ENCODE measurements around the gene GPR107.
"Not testable (repeated sequence)": the region's sequence is repeated elsewhere in the genome, so short reads cannot be mapped to it uniquely, and the experiment has no call there.

The GPR107 gene

GRCh38 chr9:130013326-130013725 lies 40.4 kb upstream of the GPR107 start:
- no peak overlapping the region for H3K27ac Mint-ChIP-seq
- no peaks in the 10 kb centered on the region for H3K27me3 Mint-ChIP-seq (ENCODE audit: low read depth)
- no peak overlapping the region for H3K4me3 Mint-ChIP-seq

DNA sequence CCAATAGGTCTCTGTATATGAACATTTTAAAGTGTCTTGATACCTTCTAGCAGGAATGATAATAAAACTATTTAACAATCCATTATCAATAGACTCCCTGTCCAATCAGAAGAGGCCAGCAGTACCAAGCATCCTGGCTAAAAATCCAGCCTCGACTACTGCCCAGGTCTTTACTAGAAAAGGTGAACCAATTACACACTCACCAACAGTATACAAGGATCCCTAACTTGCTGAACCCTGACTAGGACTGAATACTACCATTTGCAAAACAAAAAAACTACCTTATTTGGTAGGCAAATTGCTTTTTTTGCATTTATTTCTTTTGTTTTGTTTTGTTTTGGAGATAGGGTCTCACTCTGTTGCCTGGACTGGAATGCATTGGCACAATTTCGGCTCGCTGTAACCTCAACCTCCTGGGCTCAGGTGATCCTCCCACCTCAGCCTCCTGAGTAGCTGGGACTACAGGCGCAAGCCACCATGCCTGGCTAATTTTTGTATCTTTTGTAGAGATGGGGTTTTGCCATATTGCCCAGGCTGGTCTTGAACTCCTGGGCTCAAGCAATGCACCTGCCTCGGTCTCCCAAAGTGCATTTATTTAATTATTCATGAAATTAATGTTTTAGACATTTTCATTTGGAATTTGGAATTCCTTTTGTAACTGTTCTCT lies 38.2 kb upstream of the GPR107 start:
- TF ChIP-seq CTCF (IDR thresholded peaks at IDR 0.05; ENCODE audit: unreplicated experiment in 3 of 3), result no peak
- no peak overlapping the region for H3K27ac Mint-ChIP-seq
- peaks cover under 1% of the 10 kb centered on the region for H3K4me1 Mint-ChIP-seq
- H3K4me3 Mint-ChIP-seq, result no peak overlapping the region
- no peaks in the 10 kb centered on the region for H3K27me3 Mint-ChIP-seq (ENCODE audit: low read depth)
- peaks cover 19% of the 10 kb centered on the region for H3K36me3 Mint-ChIP-seq (ENCODE audit: low read depth)
- peaks cover 12% of the 10 kb centered on the region for H3K9me3 Mint-ChIP-seq

More at GRCh38 chr9:130013326-130013725, 40.4 kb upstream of the GPR107 start:
- peaks cover 20% of the 10 kb centered on the region for H3K36me3 Mint-ChIP-seq (ENCODE audit: low read depth)
- peaks cover 12% of the 10 kb centered on the region for H3K9me3 Mint-ChIP-seq
- no peaks in the 10 kb centered on the region for H3K4me1 Mint-ChIP-seq
- no peak for TF ChIP-seq CTCF (IDR thresholded peaks at IDR 0.05; ENCODE audit: unreplicated experiment in 3 of 3)

- no peak for TF ChIP-seq CTCF (IDR thresholded peaks at IDR 0.05; ENCODE audit: unreplicated experiment in 3 of 3)
- H3K4me3 Mint-ChIP-seq, result no peak overlapping the region
- H3K4me1 Mint-ChIP-seq, result peaks cover 7% of the 10 kb centered on the region
Observed at GRCh38 chr9:130017076-130017475, 36.6 kb upstream of the GPR107 start.

DNA sequence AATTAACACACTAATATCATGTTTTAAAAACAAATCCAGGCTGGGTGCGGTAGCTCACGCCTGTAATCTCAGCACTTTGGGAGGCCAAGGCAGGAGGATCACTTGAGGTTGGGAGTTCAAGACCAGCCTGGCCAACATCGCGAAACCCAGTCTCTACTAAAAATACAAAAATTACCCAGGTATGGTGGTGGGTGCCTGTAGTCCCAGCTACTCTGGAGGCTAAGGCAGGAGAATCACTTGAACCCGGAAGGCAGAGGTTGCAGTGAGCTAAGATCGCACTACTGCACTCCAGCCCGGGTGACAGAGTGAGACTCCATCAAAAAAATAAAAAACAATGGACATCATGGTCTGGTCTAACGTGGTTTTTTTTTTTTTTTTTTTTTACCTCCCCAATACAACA lies 36.2 kb upstream of the GPR107 start:
- H3K9me3 Mint-ChIP-seq; H3K4me3 Mint-ChIP-seq; H3K27me3 Mint-ChIP-seq (ENCODE audit: low read depth); H3K4me1 Mint-ChIP-seq: not testable (repeated sequence)
- peak overlapping the region; percentile 71 to 92 (median 89) for H3K27ac Mint-ChIP-seq
- H3K36me3 Mint-ChIP-seq (ENCODE audit: low read depth), result peaks cover 14% of the 10 kb centered on the region

More at GRCh38 chr9:130017076-130017475, 36.6 kb upstream of the GPR107 start:
- peaks cover 9% of the 10 kb centered on the region for H3K9me3 Mint-ChIP-seq
- H3K36me3 Mint-ChIP-seq (ENCODE audit: low read depth), result peaks cover 14% of the 10 kb centered on the region
- H3K27me3 Mint-ChIP-seq (ENCODE audit: low read depth), result no peaks in the 10 kb centered on the region
- H3K27ac Mint-ChIP-seq, result peak overlapping the region; percentile 71 to 92 (median 89)

DNA sequence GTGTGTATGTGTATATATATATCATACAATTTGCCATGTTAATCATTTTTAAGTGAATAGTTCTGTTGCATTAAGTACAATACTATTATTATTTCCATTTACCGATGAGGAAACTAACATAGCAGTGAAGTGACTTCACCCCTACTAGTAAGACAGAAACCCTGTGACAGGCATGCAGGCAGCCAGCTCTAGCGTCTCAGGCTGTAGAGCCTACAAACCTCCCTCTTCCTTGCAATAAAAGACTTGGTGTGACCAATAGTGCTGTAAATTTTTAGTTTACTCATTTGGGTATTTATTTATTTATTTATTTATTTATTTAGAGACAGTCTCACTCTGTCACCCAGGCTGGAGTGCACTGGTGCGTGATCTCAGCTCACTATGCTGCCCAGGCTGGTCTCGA lies 35.4 kb upstream of the GPR107 start:
- H3K27ac Mint-ChIP-seq, result peak overlapping the region in 1 of 3 experiments; percentile 51
- H3K36me3 Mint-ChIP-seq (ENCODE audit: low read depth), result peaks cover 14% of the 10 kb centered on the region
- no peaks in the 10 kb centered on the region for H3K27me3 Mint-ChIP-seq (ENCODE audit: low read depth)
- H3K4me3 Mint-ChIP-seq, result no peak overlapping the region
- peaks cover 7% of the 10 kb centered on the region for H3K4me1 Mint-ChIP-seq
- TF ChIP-seq CTCF (IDR thresholded peaks at IDR 0.05; ENCODE audit: unreplicated experiment in 3 of 3), result no peak
- H3K9me3 Mint-ChIP-seq, result peaks cover 7% of the 10 kb centered on the region

- Mint-ChIP-seq H3K9me3 (peaks cover 4% of the 10 kb centered on the region), H3K27ac (peak overlapping the region; percentile 51 to 77 (median 70)), H3K4me1 (peaks cover 13% of the 10 kb centered on the region), H3K4me3 (no peak overlapping the region), H3K36me3 (ENCODE audit: low read depth) (peaks cover 11% of the 10 kb centered on the region), H3K27me3 (ENCODE audit: low read depth) (no peaks in the 10 kb centered on the region)
- TF ChIP-seq CTCF (IDR thresholded peaks at IDR 0.05; ENCODE audit: unreplicated experiment in 3 of 3), result no peak
Observed at GRCh38 chr9:130020618-130021017, 33.1 kb upstream of the GPR107 start.

All from nephron (organoid).